HepG2 (cell line): ENCODE data around the gene MTHFS. TPM values are rescaled to one million over a fixed set of nuclear protein-coding genes. Genes with fewer than 3 reads are reported as not detected.

Experiments
- CBFB ChIP-seq: sonication (generic); formaldehyde crosslinking; IDR thresholded peaks from 2 replicates; pipeline ENCODE4 v1.4.0; 2020; ENCODE audit warnings: missing genetic modification reagents
- EED ChIP-seq: sonication (generic); formaldehyde crosslinking; IDR thresholded peaks from 2 replicates; pipeline ENCODE4 v1.5.0; 2020; ENCODE audit warnings: mild to moderate bottlenecking, missing genetic modification reagents
- JARID2 ChIP-seq: sonication (generic); formaldehyde crosslinking; IDR thresholded peaks from 2 replicates; pipeline ENCODE4 v1.8.1; 2023; ENCODE audit warnings: missing genetic modification reagents, inconsistent platforms; ENCODE audit not compliant: insufficient replicate concordance
- KDM2A ChIP-seq: sonication (generic); formaldehyde crosslinking; IDR thresholded peaks from 2 replicates; pipeline ENCODE4 v1.4.0; 2020; ENCODE audit warnings: low read depth, missing genetic modification reagents, borderline replicate concordance
- MLXIP ChIP-seq: sonication (generic); formaldehyde crosslinking; IDR thresholded peaks from 2 replicates; pipeline ENCODE4 v1.9.0; 2021; ENCODE audit warnings: missing genetic modification reagents, borderline replicate concordance
- MTA1 ChIP-seq: sonication (generic); formaldehyde crosslinking; IDR thresholded peaks from 2 replicates; pipeline ENCODE4 v1.4.0; 2020; ENCODE audit warnings: missing genetic modification reagents, mild to moderate bottlenecking, borderline replicate concordance
- RAD21 ChIP-seq: fragments of 450-650 bp; formaldehyde crosslinking; IDR thresholded peaks from 2 replicates; pipeline ENCODE4 v1.5.0; 2020; ENCODE audit warnings: mild to moderate bottlenecking
- SNAI1 ChIP-seq: sonication (generic); formaldehyde crosslinking; IDR thresholded peaks from 2 replicates; pipeline ENCODE4 v1.5.0; 2020; ENCODE audit warnings: mild to moderate bottlenecking, missing genetic modification reagents, borderline replicate concordance
- TRIM24 ChIP-seq: sonication (generic); formaldehyde crosslinking; IDR thresholded peaks from 2 replicates; pipeline ENCODE4 v1.8.0; 2022; ENCODE audit warnings: mild to moderate bottlenecking, missing genetic modification reagents
- ZMAT5 ChIP-seq: sonication (generic); formaldehyde crosslinking; IDR thresholded peaks from 2 replicates; pipeline ENCODE4 v1.5.0; 2020; ENCODE audit warnings: mild to moderate bottlenecking, low read depth, missing genetic modification reagents, borderline replicate concordance
- ZNF879 ChIP-seq: sonication (generic); formaldehyde crosslinking; IDR thresholded peaks from 2 replicates; pipeline ENCODE4 v1.8.1; 2023; ENCODE audit warnings: missing genetic modification reagents
- polyA plus RNA-seq, 8 experiments: library from polyadenylated mRNA; depleted of rRNA in 3 of 8; stranded (reverse) in 7 of 8; unstranded in 1 of 8; fragments of >200 nt; fragmentation: Illumina TruSeq in 4 of 8; extraction: Trizol in 4 of 8; gene quantifications; 2 replicates each; pipeline versions ENCODE4 v1.2.1 to v1.2.3, GENCODE V29; 2011 to 2016; ENCODE audit warnings: low read depth in 4 of 8, missing spikeins in 1 of 8, mixed read lengths in 1 of 8; ENCODE audit not compliant: insufficient read depth in 1 of 8
- total RNA-seq, 5 experiments: library from RNA; depleted of rRNA; stranded (reverse); fragments of >200 nt; fragmentation: Illumina TruSeq; extraction: Trizol; gene quantifications; 2 replicates each; pipeline ENCODE4 v1.2.3, GENCODE V29; 2016; ENCODE audit warnings: low read depth in 1 of 5
- TF ChIP-seq, protein P1 (sequence below): sonication (generic); formaldehyde crosslinking; IDR thresholded peaks from 2 replicates; pipeline ENCODE4 v1.5.0; 2020; ENCODE audit warnings: mild to moderate bottlenecking, missing genetic modification reagents, borderline replicate concordance
- TF ChIP-seq, protein P2 (sequence below): sonication (generic); formaldehyde crosslinking; IDR thresholded peaks from 2 replicates; pipeline ENCODE4 v1.8.1; 2023; ENCODE audit warnings: missing genetic modification reagents, mild to moderate bottlenecking, borderline replicate concordance
- TF ChIP-seq, protein P3 (sequence below): sonication (generic); formaldehyde crosslinking; IDR thresholded peaks from 2 replicates; pipeline ENCODE4 v1.4.0; 2020; ENCODE audit warnings: mild to moderate bottlenecking, missing genetic modification reagents
- TF ChIP-seq, protein P4 (sequence below): sonication (generic); formaldehyde crosslinking; IDR thresholded peaks from 2 replicates; pipeline ENCODE4 v1.5.0; 2020; ENCODE audit warnings: missing genetic modification reagents

The MTHFS gene
- total and polyA plus RNA-seq, 2 of the 13 experiments (the other 11 are each of a cell fraction or from before 2014, with no cell fraction given), result 37.0 to 49.7 TPM

DNA sequence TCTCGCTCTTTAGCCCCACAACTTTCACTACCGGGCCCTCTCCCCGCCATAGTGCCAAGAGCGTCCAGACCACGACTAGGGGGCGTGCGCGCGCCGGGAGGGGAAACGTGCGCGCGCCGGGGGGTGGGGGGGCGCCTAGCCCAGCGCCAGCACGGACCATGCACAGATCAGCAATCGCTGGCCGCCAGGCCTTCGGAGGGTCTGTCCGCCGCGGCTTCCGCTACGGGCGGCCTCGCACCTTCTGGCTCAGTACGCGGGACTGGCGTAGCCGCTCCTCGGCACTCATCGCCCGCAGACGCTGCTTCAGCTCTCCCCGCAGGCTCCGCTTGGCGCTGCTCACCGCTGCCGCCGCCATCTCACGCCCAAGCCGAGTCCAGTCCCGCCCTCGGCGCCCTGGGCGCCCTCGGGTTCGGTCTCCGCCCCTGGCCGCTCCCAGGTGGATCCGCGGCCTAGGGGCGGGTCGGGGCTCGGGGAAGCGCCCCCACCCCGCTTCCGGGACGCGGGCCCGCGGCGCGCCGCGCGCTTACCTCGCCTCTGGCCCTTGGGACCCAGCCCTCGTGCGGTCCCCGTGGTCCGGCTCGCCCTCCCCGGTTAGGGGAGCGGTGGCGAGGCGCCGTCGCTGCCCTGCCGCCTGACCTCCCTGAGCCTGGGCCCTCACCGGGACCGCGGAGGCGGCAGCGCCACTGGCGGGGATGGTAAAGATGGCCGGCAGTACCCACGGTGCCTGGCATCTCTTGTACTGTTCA is at the start of gene MTHFS (continued):
- TF ChIP-seq CBFB (CRISPR knock-in tag) (peak; percentile 68; the same call in 1 of the 2 replicates), EED (CRISPR knock-in tag) (peak; percentile 70; the same call in 1 of the 2 replicates), ZNF879 (0 out of 2 replicates have a peak, but pooled peaks have one; percentile 62), MTA1 (CRISPR knock-in tag) (no peak; the same call in 1 of the 2 replicates), JARID2 (CRISPR knock-in tag) (peak; percentile 76), KDM2A (CRISPR knock-in tag) (peak; percentile 77; the same call in 1 of the 2 replicates), TRIM24 (CRISPR knock-in tag) (0 out of 2 replicates have a peak, but pooled peaks have one; percentile 65), SNAI1 (CRISPR knock-in tag) (no peak), MLXIP (CRISPR knock-in tag) (peak; percentile 90; the same call in 1 of the 2 replicates), ZMAT5 (CRISPR knock-in tag) (no peak), RAD21 (CRISPR knock-in tag) (peak; percentile 80)
- TF ChIP-seq, protein P1, sequence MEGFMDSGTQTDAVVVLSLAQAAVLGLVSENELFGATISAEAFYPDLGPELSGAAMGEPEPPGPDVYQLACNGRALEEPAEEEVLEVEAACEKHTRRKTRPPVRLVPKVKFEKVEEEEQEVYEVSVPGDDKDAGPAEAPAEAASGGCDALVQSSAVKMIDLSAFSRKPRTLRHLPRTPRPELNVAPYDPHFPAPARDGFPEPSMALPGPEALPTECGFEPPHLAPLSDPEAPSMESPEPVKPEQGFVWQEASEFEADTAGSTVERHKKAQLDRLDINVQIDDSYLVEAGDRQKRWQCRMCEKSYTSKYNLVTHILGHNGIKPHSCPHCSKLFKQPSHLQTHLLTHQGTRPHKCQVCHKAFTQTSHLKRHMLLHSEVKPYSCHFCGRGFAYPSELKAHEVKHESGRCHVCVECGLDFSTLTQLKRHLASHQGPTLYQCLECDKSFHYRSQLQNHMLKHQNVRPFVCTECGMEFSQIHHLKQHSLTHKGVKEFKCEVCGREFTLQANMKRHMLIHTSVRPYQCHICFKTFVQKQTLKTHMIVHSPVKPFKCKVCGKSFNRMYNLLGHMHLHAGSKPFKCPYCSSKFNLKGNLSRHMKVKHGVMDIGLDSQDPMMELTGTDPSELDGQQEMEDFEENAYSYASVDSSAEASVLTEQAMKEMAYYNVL (CRISPR knock-in tag), result no peak
- TF ChIP-seq, protein P2, sequence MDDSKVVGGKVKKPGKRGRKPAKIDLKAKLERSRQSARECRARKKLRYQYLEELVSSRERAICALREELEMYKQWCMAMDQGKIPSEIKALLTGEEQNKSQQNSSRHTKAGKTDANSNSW (CRISPR knock-in tag), result peak; percentile 10; the same call in 1 of the 2 replicates
- TF ChIP-seq, protein P3, sequence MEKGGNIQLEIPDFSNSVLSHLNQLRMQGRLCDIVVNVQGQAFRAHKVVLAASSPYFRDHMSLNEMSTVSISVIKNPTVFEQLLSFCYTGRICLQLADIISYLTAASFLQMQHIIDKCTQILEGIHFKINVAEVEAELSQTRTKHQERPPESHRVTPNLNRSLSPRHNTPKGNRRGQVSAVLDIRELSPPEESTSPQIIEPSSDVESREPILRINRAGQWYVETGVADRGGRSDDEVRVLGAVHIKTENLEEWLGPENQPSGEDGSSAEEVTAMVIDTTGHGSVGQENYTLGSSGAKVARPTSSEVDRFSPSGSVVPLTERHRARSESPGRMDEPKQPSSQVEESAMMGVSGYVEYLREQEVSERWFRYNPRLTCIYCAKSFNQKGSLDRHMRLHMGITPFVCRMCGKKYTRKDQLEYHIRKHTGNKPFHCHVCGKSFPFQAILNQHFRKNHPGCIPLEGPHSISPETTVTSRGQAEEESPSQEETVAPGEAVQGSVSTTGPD (CRISPR knock-in tag), result no peak
- TF ChIP-seq, protein P4, sequence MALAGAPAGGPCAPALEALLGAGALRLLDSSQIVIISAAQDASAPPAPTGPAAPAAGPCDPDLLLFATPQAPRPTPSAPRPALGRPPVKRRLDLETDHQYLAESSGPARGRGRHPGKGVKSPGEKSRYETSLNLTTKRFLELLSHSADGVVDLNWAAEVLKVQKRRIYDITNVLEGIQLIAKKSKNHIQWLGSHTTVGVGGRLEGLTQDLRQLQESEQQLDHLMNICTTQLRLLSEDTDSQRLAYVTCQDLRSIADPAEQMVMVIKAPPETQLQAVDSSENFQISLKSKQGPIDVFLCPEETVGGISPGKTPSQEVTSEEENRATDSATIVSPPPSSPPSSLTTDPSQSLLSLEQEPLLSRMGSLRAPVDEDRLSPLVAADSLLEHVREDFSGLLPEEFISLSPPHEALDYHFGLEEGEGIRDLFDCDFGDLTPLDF (CRISPR knock-in tag), result peak; percentile 82
